Spleen (tissue), 7 donors: ENCODE results near the gene HACD4.

ENCODE experiments used
- CTCF ChIP-seq, 11 experiments: fragments of 200-600 bp in 7 of 11; fragments of 450-650 bp in 4 of 11; sonication (generic) in 4 of 11; IDR thresholded peaks in 8 of 11; conservative IDR thresholded peaks in 3 of 11; 1 replicate in 7 of 11; 2 replicates in 4 of 11; pipeline versions ENCODE4 v1.4.0 to v1.8.0; 2016 to 2021; ENCODE audit warnings: antibody characterized with exemption in 11 of 11, inconsistent platforms in 4 of 11, mild to moderate bottlenecking in 1 of 11
- POLR2AphosphoS5 ChIP-seq, 3 donors: sonication (generic); formaldehyde crosslinking; IDR thresholded peaks; one replicate each; pipeline ENCODE4 v1.5.1; 2017; ENCODE audit warnings: antibody characterized with exemption in 3 of 3
- donor health status: DM: no; HTN: no; CAD: no; lungs with moderate emphysema.
- donor health status: DM: no; HTN: no; CAD: no.
- donor health status: DM: no; HTN: no; CAD: no.

GRCh38 chr9:21002040-21002439 lies 29.4 kb downstream of the HACD4 start:
- TF ChIP-seq CTCF (IDR thresholded peaks at IDR 0.05 in 8 of 11, conservative IDR thresholded peaks at IDR 0.05 in 3 of 11) (no peak), POLR2AphosphoS5 (IDR thresholded peaks at IDR 0.05) (no peak)
